NB4 (cell line): Measurements from ENCODE around the gene LEMD1.

Source experiments
- CTCF ChIP-seq: IDR thresholded peaks from one replicate; pipeline ENCODE4 v1.5.1; 2012; ENCODE audit warnings: low read depth, low read length
- MYC ChIP-seq: IDR thresholded peaks from 2 replicates; pipeline ENCODE4 v1.6.1; 2011; ENCODE audit warnings: low read depth, low read length
- POLR2A ChIP-seq: IDR thresholded peaks from 2 replicates; pipeline ENCODE4 v1.6.1; 2011; ENCODE audit warnings: mild to moderate bottlenecking; ENCODE audit not compliant: insufficient read length; ENCODE audit errors: extremely low read depth

GRCh38 chr1:205343431-205344065, 78.3 kb downstream of the LEMD1 start:
- TF ChIP-seq POLR2A: no peak
- TF ChIP-seq CTCF: no peak
- TF ChIP-seq MYC: no peak
